GM13977 (cell line): Measurements from ENCODE around the gene SUGP1.

Experiments used
- DNase-seq: peaks from one replicate; pipeline ENCODE4 v3.0.0; 2012; ENCODE audit warnings: low spot score
- in situ Hi-C: fragments of 300-500 bp; cut with MboI; formaldehyde crosslinking; loops from one replicate; pipeline ENCODE4 v1.12.0; 2022; ENCODE audit warnings: low sequenced_read_pairs, low pct_unique_long_range_greater_than_20kb, mixed read lengths, inconsistent platforms; ENCODE audit not compliant: unreplicated experiment
- TF ChIP-seq, protein P1 (sequence below): IDR thresholded peaks from 2 replicates; pipeline ENCODE4 v1.5.1; 2012; ENCODE audit warnings: mild to moderate bottlenecking, control low read depth; ENCODE audit not compliant: insufficient read depth; ENCODE audit errors: extremely low read depth, missing control alignments

SUGP1 gene

DNA sequence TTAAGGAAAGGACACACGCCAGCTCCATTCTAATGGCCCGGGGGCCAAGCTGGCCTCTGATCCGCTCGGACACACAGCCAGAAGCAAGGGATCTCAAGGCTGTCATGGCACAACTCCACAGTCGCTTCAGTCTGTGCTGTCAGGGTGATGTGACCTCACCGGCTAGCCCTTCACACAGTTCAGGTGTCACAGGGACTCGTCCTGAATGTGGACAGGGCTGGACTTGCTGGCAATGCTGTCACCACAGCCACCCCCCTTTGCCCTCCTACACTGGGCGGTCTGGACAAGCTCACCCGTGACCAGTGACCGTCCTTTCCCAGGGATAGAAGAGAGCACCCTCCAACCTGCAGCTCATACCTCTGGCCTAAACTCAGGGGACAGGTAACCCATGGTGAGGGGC lies 15.2 kb downstream of the SUGP1 start:
- in situ Hi-C loops, result no loop called here
- DNase-seq, result no peak
- TF ChIP-seq, protein P1, sequence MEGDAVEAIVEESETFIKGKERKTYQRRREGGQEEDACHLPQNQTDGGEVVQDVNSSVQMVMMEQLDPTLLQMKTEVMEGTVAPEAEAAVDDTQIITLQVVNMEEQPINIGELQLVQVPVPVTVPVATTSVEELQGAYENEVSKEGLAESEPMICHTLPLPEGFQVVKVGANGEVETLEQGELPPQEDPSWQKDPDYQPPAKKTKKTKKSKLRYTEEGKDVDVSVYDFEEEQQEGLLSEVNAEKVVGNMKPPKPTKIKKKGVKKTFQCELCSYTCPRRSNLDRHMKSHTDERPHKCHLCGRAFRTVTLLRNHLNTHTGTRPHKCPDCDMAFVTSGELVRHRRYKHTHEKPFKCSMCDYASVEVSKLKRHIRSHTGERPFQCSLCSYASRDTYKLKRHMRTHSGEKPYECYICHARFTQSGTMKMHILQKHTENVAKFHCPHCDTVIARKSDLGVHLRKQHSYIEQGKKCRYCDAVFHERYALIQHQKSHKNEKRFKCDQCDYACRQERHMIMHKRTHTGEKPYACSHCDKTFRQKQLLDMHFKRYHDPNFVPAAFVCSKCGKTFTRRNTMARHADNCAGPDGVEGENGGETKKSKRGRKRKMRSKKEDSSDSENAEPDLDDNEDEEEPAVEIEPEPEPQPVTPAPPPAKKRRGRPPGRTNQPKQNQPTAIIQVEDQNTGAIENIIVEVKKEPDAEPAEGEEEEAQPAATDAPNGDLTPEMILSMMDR, result no peak

DNA sequence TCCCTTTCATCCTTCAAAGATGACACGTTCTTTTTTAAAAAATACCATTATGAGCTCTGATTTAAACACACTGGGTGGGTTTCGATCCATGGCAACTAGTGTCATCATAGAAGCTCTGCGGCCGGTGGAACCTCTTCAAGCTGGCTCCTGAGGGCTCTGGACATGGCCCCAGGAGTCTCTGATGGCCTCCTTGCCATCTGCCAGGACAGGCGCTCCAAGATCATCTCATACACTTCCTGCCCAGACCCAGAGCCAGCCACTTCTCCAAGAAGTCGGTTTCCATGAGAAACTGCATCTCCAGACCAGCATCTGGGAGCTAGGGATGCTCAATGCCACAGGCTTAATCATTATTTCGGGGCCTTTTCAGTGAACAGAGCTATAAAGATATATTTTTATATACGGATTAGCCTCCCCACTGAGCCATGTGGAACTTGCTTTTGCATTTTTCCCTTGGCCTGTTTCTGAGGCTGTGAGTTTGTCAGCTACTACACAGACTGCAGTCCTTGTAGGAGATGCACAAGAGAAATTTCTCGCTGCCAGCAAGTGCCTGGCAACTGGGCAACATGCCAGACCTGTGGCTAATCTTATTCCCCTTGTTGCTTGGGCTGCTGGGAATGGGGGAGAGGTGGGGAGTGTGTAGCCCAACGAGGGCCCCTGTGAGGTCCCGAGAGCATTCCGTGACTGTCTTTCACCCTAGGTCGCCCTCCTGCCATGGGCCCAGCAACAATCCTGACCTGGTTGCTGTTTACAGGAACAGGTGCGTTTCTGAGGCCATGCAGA lies 15.9 kb downstream of the SUGP1 start:
- TF ChIP-seq, protein P1, result no peak
- no peak for DNase-seq

DNA sequence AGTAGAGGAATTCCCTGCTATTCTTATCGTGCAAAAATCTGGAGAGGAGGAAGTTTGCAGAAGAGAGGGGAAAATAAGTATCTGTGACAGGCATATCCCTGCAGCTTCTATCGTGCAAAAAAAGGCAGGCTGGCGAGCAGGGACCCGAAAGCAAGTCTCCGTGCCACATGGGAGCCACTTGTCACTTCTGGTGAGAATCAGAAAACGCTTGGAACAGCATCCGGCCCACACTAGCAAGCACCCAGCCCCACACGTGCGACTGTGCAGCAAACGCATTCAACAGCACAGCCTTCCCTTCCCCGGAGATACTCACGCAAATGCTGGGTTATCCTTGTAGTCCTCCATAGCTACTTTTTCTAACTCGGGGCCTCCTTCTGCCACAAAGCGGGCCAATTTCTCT lies 16.9 kb downstream of the SUGP1 start:
- DNase-seq, result no peak
- TF ChIP-seq, protein P1, result no peak
- in situ Hi-C loops, result no loop called here

More for the DNA sequence above, 15.9 kb downstream of the SUGP1 start:
- in situ Hi-C loops, result no loop called here

DNA sequence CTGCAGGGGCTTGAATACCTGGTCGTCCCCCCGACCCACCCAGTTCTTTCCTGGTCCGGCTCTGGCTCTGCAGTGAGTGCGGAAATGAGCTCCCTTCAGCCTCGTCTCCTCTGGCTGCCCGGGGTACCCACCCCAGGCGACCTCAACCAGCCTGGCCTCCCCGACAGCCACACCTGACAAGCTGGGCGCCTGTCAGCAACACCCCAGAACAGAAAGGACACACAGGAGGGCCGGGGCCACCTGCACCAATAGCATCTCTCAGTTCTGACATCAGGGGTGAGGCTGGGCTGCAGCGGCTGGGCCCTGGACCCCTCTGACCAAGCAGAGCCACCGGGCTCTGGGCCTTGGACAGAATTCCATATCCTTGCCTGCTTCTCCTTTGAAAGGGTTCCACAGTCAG lies 19.7 kb downstream of the SUGP1 start:
- TF ChIP-seq, protein P1, result no peak
- in situ Hi-C loops, result no loop called here
- DNase-seq, result no peak

DNA sequence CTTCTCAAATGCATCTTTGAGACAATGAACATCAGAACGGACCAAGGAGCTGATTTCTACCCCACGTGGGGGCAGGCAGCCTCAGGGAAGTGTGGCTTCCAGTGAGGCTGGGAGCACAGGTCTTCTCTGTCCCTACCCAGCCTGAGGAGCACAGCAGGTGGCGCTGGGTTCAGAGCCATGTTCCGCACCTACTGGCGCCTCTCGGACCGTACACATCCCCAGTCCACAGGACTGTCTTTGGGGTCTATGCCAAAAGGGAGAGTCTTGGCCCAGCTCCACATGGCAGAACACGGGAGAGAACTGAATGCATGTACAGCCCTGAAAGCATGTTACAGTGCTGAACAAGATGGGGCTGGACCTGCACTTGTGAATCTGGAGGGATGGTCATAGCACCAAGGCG lies 22.6 kb downstream of the SUGP1 start:
- no peak for DNase-seq
- in situ Hi-C loops, result no loop called here
- TF ChIP-seq, protein P1, result no peak

DNA sequence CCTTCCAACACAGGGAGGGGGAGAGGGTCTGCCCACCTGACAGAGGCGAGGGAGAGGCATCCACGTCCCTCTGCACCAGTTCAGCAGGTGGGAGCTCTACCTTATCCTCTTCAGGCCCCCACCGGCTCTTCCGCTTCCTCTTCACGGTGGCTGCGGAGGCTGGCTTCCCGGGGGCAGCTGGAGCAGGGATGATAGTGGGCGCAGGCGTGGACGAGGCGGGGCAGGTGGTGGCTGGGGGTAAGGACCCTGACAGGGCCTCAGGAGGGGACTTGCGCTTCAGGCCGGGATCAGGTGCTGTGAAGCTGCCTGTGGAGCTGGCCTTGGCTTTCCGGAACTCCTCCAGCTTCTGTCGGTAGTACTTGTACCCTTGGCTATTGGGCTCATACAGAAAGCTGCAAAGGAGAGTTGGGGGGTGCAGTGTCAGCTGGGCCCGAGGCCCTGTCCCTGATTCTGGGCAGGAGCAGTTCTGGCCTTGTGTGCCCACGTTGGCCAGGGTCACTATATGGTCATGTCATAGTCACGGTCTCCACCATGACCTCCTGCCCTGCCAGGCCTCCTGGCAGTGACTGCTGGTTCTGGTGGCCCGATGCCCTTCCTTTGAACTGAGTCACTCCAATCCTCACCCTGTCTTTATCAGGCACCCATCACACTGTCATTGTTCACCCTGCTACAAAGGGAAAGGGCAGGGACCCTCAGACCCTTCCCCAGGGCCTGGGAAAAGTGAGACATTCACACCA lies 23.2 kb downstream of the SUGP1 start:
- in situ Hi-C loops, result no loop called here
- TF ChIP-seq, protein P1, result no peak
- DNase-seq, result no peak
